KMS-11 (cell line): ENCODE measurements around the gene GATC.

Source experiments
- H2AFZ ChIP-seq: fragments of 200-600 bp; sonication (generic); 2 replicates; pipeline ENCODE4 v1.6.1; 2016; ENCODE audit warnings: antibody characterized with exemption, mixed run types, low read depth
- H3K27ac ChIP-seq: fragments of 200-600 bp; sonication (generic); 2 replicates; pipeline ENCODE4 v1.6.1; 2016; ENCODE audit warnings: mild to moderate bottlenecking, mixed run types
- H3K27me3 ChIP-seq: fragments of 200-600 bp; sonication (generic); 2 replicates; pipeline ENCODE4 v1.6.1; 2017; ENCODE audit warnings: mild to moderate bottlenecking, low read depth, mixed run types, moderate library complexity; ENCODE audit not compliant: insufficient read depth
- H3K36me3 ChIP-seq: fragments of 200-600 bp; sonication (generic); 2 replicates; pipeline ENCODE4 v1.6.1; 2017; ENCODE audit warnings: mild to moderate bottlenecking, mixed run types; ENCODE audit not compliant: insufficient read depth
- H3K4me1 ChIP-seq: fragments of 200-600 bp; sonication (generic); 2 replicates; pipeline ENCODE4 v1.6.1; 2016; ENCODE audit warnings: mild to moderate bottlenecking, low read depth, mixed run types; ENCODE audit not compliant: poor library complexity, severe bottlenecking
- H3K4me2 ChIP-seq: fragments of 200-600 bp; sonication (generic); 2 replicates; pipeline ENCODE4 v1.7.0; 2016; ENCODE audit warnings: mild to moderate bottlenecking, mixed run types
- H3K4me3 ChIP-seq: fragments of 200-600 bp; sonication (generic); IDR thresholded peaks from 2 replicates; pipeline ENCODE4 v1.6.1; 2017; ENCODE audit warnings: low read depth, low read length, mixed read lengths; ENCODE audit not compliant: insufficient read depth
- H3K79me2 ChIP-seq: fragments of 200-600 bp; sonication (generic); 2 replicates; pipeline ENCODE4 v1.6.1; 2016; ENCODE audit warnings: low read depth, mixed run types; ENCODE audit not compliant: insufficient read depth
- H3K9ac ChIP-seq: fragments of 200-600 bp; sonication (generic); 2 replicates; pipeline ENCODE4 v1.6.1; 2016; ENCODE audit warnings: mild to moderate bottlenecking, mixed run types
- H4K20me1 ChIP-seq: fragments of 200-600 bp; sonication (generic); 2 replicates; pipeline ENCODE4 v1.6.1; 2016; ENCODE audit warnings: mild to moderate bottlenecking, mixed run types; ENCODE audit not compliant: insufficient read depth
- CTCF ChIP-seq: fragments of 200-600 bp; sonication (generic); conservative IDR thresholded peaks from 2 replicates; pipeline ENCODE4 v1.6.1; 2017; ENCODE audit warnings: low read depth, mild to moderate bottlenecking, antibody characterized with exemption, low read length, moderate library complexity, mixed read lengths

Gene GATC

GRCh38 chr12:120488057-120488640 is 41.9 kb downstream of the GATC start:
- no peak for TF ChIP-seq CTCF

GRCh38 chr12:120489018-120489417 is 42.8 kb downstream of the GATC start:
- Histone ChIP-seq H3K9ac (no peak overlapping the region), H3K4me3 (no peak overlapping the region), H3K27ac (no peak overlapping the region), H4K20me1 (no peaks in the 10 kb centered on the region), H3K4me2 (no peak overlapping the region), H3K36me3 (no peaks in the 10 kb centered on the region), H2AFZ (no peak overlapping the region), H3K79me2 (no peaks in the 10 kb centered on the region), H3K4me1 (no peaks in the 10 kb centered on the region), H3K27me3 (no peaks in the 10 kb centered on the region)
- no peak for TF ChIP-seq CTCF

More at GRCh38 chr12:120488057-120488640, 41.9 kb downstream of the GATC start:
- Histone ChIP-seq H3K4me3 (no peak overlapping the region), H3K27ac (no peak overlapping the region), H3K4me2 (no peak overlapping the region), H3K27me3 (no peaks in the 10 kb centered on the region), H2AFZ (no peak overlapping the region), H3K4me1 (no peaks in the 10 kb centered on the region), H3K79me2 (no peaks in the 10 kb centered on the region), H4K20me1 (no peaks in the 10 kb centered on the region), H3K9ac (no peak overlapping the region), H3K36me3 (no peaks in the 10 kb centered on the region)

GRCh38 chr12:120490325-120490724 is 44.1 kb downstream of the GATC start:
- H3K4me3 ChIP-seq, result no peak overlapping the region
- H3K4me1 ChIP-seq, result peaks cover 6% of the 10 kb centered on the region
- no peak overlapping the region for H3K9ac ChIP-seq
- TF ChIP-seq CTCF, result no peak
- H3K4me2 ChIP-seq, result no peak overlapping the region
- no peak overlapping the region for H3K27ac ChIP-seq
- H4K20me1 ChIP-seq, result no peaks in the 10 kb centered on the region
- no peaks in the 10 kb centered on the region for H3K36me3 ChIP-seq
- peaks cover 8% of the 10 kb centered on the region; the same call in 1 of the 2 replicates for H3K79me2 ChIP-seq
- no peaks in the 10 kb centered on the region for H3K27me3 ChIP-seq
- H2AFZ ChIP-seq, result no peak overlapping the region

GRCh38 chr12:120490833-120491512 is 44.7 kb downstream of the GATC start:
- Histone ChIP-seq H3K36me3 (no peaks in the 10 kb centered on the region), H3K27ac (no peak overlapping the region), H3K27me3 (no peaks in the 10 kb centered on the region), H3K4me1 (peaks cover 6% of the 10 kb centered on the region), H3K79me2 (peaks cover 9% of the 10 kb centered on the region; the same call in 1 of the 2 replicates), H3K4me2 (no peak overlapping the region), H3K9ac (no peak overlapping the region), H3K4me3 (no peak overlapping the region), H2AFZ (no peak overlapping the region), H4K20me1 (no peaks in the 10 kb centered on the region)
- no peak for TF ChIP-seq CTCF
